ENCODE results near the gene OMP. TPM values are rescaled to one million over a fixed set of nuclear protein-coding genes. Genes with fewer than 3 reads are reported as not detected.

Gene OMP
- total and polyA plus RNA-seq, 2 of the 13 experiments (the other 11 are each of a cell fraction or from before 2014, with no cell fraction given), result not detected

DNA sequence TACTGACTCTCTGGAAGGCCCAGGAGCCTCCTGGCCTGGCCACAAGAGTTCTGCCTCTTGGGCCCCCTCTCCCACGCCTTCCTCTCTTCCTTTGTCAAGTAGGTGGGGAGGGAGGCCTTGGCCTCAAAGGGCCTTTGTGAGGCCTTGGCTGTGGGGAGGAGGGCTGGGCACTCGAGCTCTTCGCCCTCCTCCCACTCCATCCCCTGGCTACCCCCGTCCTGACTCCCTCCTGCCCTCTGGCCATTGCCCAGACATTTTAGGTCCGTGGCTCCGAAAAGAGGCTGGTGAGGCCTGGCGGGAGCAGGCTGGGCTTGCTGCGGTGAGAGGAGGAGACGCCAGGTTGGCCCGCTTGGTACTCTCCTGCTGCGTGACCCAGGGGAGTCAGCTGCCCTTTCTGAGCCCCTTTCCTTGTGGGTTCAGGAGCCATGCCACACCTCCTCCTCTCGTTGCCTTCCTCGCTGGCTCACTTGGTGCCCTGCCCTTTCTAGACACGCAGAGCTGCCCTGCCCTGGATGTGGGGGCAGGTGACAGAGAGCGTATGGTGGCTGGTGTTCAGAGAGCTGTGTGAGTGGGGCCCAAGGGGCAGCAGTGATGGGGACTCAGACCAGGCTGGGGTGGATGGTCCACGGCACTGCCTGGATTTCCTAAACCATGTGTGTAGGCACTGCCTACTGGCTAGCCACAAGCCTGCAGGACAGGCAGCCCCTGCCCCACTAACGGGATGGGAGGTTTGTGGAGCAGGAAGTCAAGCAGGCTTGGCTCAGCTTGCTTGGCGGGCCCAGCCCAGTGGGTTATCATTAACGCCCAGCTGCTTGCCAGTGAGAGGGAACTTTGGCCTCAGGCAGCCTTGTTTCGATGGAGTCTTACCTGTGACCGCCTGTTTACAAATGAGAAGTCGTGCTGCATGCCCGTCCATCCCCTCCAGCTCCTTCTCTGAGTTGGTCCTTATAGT is 15.8 kb upstream of the OMP start (continued):
- TF ChIP-seq, protein P1, sequence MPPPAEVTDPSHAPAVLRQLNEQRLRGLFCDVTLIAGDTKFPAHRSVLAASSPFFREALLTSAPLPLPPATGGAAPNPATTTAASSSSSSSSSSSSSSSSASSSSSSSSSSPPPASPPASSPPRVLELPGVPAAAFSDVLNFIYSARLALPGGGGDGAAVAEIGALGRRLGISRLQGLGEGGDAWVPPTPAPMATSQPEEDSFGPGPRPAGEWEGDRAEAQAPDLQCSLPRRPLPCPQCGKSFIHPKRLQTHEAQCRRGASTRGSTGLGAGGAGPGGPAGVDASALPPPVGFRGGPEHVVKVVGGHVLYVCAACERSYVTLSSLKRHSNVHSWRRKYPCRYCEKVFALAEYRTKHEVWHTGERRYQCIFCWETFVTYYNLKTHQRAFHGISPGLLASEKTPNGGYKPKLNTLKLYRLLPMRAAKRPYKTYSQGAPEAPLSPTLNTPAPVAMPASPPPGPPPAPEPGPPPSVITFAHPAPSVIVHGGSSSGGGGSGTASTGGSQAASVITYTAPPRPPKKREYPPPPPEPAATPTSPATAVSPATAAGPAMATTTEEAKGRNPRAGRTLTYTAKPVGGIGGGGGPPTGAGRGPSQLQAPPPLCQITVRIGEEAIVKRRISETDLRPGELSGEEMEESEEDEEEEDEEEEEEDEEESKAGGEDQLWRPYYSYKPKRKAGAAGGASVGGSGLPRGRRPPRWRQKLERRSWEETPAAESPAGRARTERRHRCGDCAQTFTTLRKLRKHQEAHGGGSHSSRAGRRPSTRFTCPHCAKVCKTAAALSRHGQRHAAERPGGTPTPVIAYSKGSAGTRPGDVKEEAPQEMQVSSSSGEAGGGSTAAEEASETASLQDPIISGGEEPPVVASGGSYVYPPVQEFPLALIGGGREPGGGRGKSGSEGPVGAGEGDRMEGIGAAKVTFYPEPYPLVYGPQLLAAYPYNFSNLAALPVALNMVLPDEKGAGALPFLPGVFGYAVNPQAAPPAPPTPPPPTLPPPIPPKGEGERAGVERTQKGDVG (CRISPR knock-in tag; IDR thresholded peaks at IDR 0.05; ENCODE audit: borderline replicate concordance), result peak; percentile 40; the same call in 1 of the 2 replicates
- TF ChIP-seq, protein P2, sequence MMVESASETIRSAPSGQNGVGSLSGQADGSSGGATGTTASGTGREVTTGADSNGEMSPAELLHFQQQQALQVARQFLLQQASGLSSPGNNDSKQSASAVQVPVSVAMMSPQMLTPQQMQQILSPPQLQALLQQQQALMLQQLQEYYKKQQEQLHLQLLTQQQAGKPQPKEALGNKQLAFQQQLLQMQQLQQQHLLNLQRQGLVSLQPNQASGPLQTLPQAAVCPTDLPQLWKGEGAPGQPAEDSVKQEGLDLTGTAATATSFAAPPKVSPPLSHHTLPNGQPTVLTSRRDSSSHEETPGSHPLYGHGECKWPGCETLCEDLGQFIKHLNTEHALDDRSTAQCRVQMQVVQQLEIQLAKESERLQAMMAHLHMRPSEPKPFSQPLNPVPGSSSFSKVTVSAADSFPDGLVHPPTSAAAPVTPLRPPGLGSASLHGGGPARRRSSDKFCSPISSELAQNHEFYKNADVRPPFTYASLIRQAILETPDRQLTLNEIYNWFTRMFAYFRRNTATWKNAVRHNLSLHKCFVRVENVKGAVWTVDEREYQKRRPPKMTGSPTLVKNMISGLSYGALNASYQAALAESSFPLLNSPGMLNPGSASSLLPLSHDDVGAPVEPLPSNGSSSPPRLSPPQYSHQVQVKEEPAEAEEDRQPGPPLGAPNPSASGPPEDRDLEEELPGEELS (CRISPR knock-in tag; IDR thresholded peaks at IDR 0.05), result 0 out of 2 replicates have a peak, but pooled peaks have one; percentile 32
- TF ChIP-seq PPARG (CRISPR knock-in tag; conservative IDR thresholded peaks at IDR 0.05) (0 out of 2 replicates have a peak, but pooled peaks have one; percentile 19), ZNF331 (CRISPR knock-in tag; IDR thresholded peaks at IDR 0.05) (peak; percentile 48; the same call in 1 of the 2 replicates), BHLHE40 (IDR thresholded peaks at IDR 0.05; ENCODE audit: low read length) (no peak), NR3C1 (CRISPR knock-in tag; IDR thresholded peaks at IDR 0.05) (no peak), REL (CRISPR knock-in tag; conservative IDR thresholded peaks at IDR 0.05) (no peak), HNF4A (CRISPR knock-in tag; IDR thresholded peaks at IDR 0.05) (peak; percentile 73), CAMTA2 (CRISPR knock-in tag; IDR thresholded peaks at IDR 0.05; ENCODE audit: borderline replicate concordance) (no peak), FOXO1 (CRISPR knock-in tag; IDR thresholded peaks at IDR 0.05) (peak; percentile 47)
- TF ChIP-seq, protein P3, sequence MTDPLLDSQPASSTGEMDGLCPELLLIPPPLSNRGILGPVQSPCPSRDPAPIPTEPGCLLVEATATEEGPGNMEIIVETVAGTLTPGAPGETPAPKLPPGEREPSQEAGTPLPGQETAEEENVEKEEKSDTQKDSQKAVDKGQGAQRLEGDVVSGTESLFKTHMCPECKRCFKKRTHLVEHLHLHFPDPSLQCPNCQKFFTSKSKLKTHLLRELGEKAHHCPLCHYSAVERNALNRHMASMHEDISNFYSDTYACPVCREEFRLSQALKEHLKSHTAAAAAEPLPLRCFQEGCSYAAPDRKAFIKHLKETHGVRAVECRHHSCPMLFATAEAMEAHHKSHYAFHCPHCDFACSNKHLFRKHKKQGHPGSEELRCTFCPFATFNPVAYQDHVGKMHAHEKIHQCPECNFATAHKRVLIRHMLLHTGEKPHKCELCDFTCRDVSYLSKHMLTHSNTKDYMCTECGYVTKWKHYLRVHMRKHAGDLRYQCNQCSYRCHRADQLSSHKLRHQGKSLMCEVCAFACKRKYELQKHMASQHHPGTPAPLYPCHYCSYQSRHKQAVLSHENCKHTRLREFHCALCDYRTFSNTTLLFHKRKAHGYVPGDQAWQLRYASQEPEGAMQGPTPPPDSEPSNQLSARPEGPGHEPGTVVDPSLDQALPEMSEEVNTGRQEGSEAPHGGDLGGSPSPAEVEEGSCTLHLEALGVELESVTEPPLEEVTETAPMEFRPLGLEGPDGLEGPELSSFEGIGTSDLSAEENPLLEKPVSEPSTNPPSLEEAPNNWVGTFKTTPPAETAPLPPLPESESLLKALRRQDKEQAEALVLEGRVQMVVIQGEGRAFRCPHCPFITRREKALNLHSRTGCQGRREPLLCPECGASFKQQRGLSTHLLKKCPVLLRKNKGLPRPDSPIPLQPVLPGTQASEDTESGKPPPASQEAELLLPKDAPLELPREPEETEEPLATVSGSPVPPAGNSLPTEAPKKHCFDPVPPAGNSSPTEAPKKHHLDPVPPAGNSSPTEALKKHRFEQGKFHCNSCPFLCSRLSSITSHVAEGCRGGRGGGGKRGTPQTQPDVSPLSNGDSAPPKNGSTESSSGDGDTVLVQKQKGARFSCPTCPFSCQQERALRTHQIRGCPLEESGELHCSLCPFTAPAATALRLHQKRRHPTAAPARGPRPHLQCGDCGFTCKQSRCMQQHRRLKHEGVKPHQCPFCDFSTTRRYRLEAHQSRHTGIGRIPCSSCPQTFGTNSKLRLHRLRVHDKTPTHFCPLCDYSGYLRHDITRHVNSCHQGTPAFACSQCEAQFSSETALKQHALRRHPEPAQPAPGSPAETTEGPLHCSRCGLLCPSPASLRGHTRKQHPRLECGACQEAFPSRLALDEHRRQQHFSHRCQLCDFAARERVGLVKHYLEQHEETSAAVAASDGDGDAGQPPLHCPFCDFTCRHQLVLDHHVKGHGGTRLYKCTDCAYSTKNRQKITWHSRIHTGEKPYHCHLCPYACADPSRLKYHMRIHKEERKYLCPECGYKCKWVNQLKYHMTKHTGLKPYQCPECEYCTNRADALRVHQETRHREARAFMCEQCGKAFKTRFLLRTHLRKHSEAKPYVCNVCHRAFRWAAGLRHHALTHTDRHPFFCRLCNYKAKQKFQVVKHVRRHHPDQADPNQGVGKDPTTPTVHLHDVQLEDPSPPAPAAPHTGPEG (CRISPR knock-in tag; IDR thresholded peaks at IDR 0.05), result no peak
- TF ChIP-seq, protein P4, sequence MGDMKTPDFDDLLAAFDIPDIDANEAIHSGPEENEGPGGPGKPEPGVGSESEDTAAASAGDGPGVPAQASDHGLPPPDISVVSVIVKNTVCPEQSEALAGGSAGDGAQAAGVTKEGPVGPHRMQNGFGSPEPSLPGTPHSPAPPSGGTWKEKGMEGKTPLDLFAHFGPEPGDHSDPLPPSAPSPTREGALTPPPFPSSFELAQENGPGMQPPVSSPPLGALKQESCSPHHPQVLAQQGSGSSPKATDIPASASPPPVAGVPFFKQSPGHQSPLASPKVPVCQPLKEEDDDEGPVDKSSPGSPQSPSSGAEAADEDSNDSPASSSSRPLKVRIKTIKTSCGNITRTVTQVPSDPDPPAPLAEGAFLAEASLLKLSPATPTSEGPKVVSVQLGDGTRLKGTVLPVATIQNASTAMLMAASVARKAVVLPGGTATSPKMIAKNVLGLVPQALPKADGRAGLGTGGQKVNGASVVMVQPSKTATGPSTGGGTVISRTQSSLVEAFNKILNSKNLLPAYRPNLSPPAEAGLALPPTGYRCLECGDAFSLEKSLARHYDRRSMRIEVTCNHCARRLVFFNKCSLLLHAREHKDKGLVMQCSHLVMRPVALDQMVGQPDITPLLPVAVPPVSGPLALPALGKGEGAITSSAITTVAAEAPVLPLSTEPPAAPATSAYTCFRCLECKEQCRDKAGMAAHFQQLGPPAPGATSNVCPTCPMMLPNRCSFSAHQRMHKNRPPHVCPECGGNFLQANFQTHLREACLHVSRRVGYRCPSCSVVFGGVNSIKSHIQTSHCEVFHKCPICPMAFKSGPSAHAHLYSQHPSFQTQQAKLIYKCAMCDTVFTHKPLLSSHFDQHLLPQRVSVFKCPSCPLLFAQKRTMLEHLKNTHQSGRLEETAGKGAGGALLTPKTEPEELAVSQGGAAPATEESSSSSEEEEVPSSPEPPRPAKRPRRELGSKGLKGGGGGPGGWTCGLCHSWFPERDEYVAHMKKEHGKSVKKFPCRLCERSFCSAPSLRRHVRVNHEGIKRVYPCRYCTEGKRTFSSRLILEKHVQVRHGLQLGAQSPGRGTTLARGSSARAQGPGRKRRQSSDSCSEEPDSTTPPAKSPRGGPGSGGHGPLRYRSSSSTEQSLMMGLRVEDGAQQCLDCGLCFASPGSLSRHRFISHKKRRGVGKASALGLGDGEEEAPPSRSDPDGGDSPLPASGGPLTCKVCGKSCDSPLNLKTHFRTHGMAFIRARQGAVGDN (CRISPR knock-in tag; IDR thresholded peaks at IDR 0.05), result peak; percentile 74

All from HepG2 (cell line).